T-helper 1 cell (primary cell): ENCODE results near the gene CD300LB.
"Not testable (repeated sequence)": the region's sequence is repeated elsewhere in the genome, so short reads cannot be mapped to it uniquely, and the experiment has no call there.

Source experiments
- DNase-seq, 5 donors: peaks; one replicate each; pipeline ENCODE4 v3.0.0-alpha.2; 2012 to 2020

CD300LB gene

GRCh38 chr17:74524653-74525464, 6.4 kb downstream of the CD300LB start:
- DNase-seq: no peak

- no peak for DNase-seq
These were observed 8.0 kb downstream of the CD300LB start for GRCh38 chr17:74523308-74523707.

- no peak for DNase-seq
These were observed 8.7 kb downstream of the CD300LB start for GRCh38 chr17:74522381-74523105.

GRCh38 chr17:74521701-74522201, 9.5 kb downstream of the CD300LB start:
- DNase-seq: peak in 1 of 5 donors; percentile 18

GRCh38 chr17:74520790-74521480, 10.3 kb downstream of the CD300LB start:
- DNase-seq: no peak

GRCh38 chr17:74520016-74520434, 11.2 kb downstream of the CD300LB start:
- DNase-seq: no peak

GRCh38 chr17:74518413-74518981, 12.8 kb downstream of the CD300LB start:
- DNase-seq: not testable (repeated sequence)

GRCh38 chr17:74516561-74517328, 14.5 kb downstream of the CD300LB start:
- no peak for DNase-seq

- DNase-seq: no peak
These were observed 15.3 kb downstream of the CD300LB start for GRCh38 chr17:74515941-74516340.

- DNase-seq: peak in 2 of 5 donors; percentile 33 to 57
These were observed 16.5 kb downstream of the CD300LB start for GRCh38 chr17:74514632-74515334.

- DNase-seq: peak; percentile 26 to 68 (median 30)
These were observed 17.2 kb downstream of the CD300LB start for GRCh38 chr17:74513987-74514631.

- DNase-seq: no peak
These were observed 18.6 kb downstream of the CD300LB start for GRCh38 chr17:74512624-74513091.

GRCh38 chr17:74512036-74512435, 19.2 kb downstream of the CD300LB start:
- no peak for DNase-seq

- DNase-seq: no peak
These were observed 23.1 kb downstream of the CD300LB start for GRCh38 chr17:74508156-74508555.

GRCh38 chr17:74503949-74504348, 27.3 kb downstream of the CD300LB start:
- DNase-seq: not testable (repeated sequence)

- DNase-seq: no peak
These were observed 28.4 kb downstream of the CD300LB start for GRCh38 chr17:74502861-74503260.

GRCh38 chr17:74499992-74500391, 31.3 kb downstream of the CD300LB start:
- DNase-seq: no peak

- DNase-seq: no peak
These were observed 33.8 kb downstream of the CD300LB start for GRCh38 chr17:74497471-74497870.

- DNase-seq: peak; percentile 29 to 65 (median 56)
These were observed 37.9 kb downstream of the CD300LB start for GRCh38 chr17:74493331-74493833.

GRCh38 chr17:74491626-74492025, 39.6 kb downstream of the CD300LB start:
- no peak for DNase-seq
